GM23338 (cell line): ENCODE data around the gene ARL4A.

Experiments
- CREB1 ChIP-seq: fragments of 250-450 bp; sonication (Bioruptor Pico); IDR thresholded peaks from 2 replicates; pipeline ENCODE4 v1.5.0; 2020; ENCODE audit warnings: low read depth, mild to moderate bottlenecking, moderate library complexity
- ETS1 ChIP-seq: IDR thresholded peaks from 2 replicates; pipeline ENCODE4 v1.6.1; 2016; ENCODE audit warnings: antibody characterized with exemption
- EZH2 ChIP-seq: fragments of 200-600 bp; sonication (generic); IDR thresholded peaks from one replicate; pipeline ENCODE4 v1.8.0; 2017; ENCODE audit warnings: antibody characterized with exemption, mild to moderate bottlenecking, low read depth; ENCODE audit not compliant: unreplicated experiment
- EZH2phosphoT487 ChIP-seq: fragments of 200-600 bp; sonication (generic); IDR thresholded peaks from one replicate; pipeline ENCODE4 v1.8.1; 2018; ENCODE audit warnings: antibody characterized with exemption; ENCODE audit not compliant: unreplicated experiment
- JUNB ChIP-seq: IDR thresholded peaks from one replicate; pipeline ENCODE4 v1.6.1; 2016; ENCODE audit warnings: antibody characterized with exemption; ENCODE audit not compliant: unreplicated experiment
- NANOG ChIP-seq: IDR thresholded peaks from 2 replicates; pipeline ENCODE4 v1.6.1; 2016; ENCODE audit warnings: antibody characterized with exemption, borderline replicate concordance
- POLR2AphosphoS5 ChIP-seq: IDR thresholded peaks from 2 replicates; pipeline ENCODE4 v1.6.1; 2016; ENCODE audit warnings: antibody characterized with exemption, low read depth
- REST ChIP-seq: IDR thresholded peaks from one replicate; pipeline ENCODE4 v1.6.1; 2018; ENCODE audit warnings: antibody characterized with exemption; ENCODE audit not compliant: unreplicated experiment
- STAT1 ChIP-seq: IDR thresholded peaks from one replicate; pipeline ENCODE4 v1.6.1; 2016; ENCODE audit warnings: antibody characterized with exemption; ENCODE audit not compliant: unreplicated experiment
- ZNF114 ChIP-seq: fragments of 250-450 bp; sonication (Bioruptor Pico); IDR thresholded peaks from 2 replicates; pipeline ENCODE4 v1.5.0; 2020; ENCODE audit warnings: mild to moderate bottlenecking, moderate library complexity
- ZNF331 ChIP-seq: fragments of 250-450 bp; sonication (Bioruptor Pico); IDR thresholded peaks from 2 replicates; pipeline ENCODE4 v1.5.0; 2020; ENCODE audit warnings: low read depth, mild to moderate bottlenecking, moderate library complexity
- TF ChIP-seq, protein P1 (sequence below), 2 experiments: fragments of 200-600 bp in 1 of 2; sonication (generic) in 1 of 2; conservative IDR thresholded peaks; 2 replicates each; pipeline versions ENCODE4 v1.5.1 to v1.6.1; 2016 to 2017; ENCODE audit warnings: antibody characterized with exemption in 2 of 2, low read depth in 2 of 2, mild to moderate bottlenecking in 2 of 2, moderate library complexity in 1 of 2
- TF ChIP-seq, protein P2 (sequence below): fragments of 250-450 bp; sonication (Bioruptor Pico); IDR thresholded peaks from 2 replicates; pipeline ENCODE4 v1.5.0; 2020; ENCODE audit warnings: mild to moderate bottlenecking, moderate library complexity

DNA sequence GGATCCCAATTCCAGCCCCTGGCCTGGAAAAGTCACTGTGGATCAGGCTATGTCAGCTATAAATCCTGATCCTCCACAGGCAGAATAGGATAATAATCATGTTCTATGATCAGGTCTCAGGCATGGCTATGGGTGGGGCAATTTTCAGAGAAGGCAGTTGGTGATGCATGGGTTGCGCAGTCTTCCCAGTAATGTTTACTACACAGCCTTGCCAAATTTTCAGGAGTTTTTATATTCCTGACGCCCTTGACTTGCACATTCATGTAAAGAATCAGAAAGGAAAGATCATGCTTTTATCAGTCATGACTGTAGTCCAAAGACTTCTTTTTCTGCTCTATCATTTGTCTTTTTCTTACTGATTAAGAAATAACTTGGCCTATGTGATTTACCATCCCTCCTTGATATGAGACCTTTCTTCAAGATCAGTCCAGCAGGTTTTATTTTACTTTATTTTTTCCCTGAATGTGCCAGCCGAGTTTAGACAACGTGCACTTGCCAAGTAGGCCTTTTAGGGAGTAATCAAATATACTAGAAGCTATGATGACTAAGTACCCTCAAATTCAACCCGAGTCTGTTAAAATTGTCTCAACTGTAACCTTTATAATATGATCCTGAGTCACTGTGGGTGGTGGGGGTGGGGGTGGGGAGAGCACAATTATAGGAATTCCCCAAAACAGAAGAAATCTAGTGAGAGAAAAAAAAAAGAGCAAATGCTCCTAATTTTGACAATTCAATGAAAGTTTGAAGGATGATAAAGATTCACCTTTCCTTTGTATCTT is 31.9 kb downstream of the ARL4A start:
- TF ChIP-seq, protein P1, sequence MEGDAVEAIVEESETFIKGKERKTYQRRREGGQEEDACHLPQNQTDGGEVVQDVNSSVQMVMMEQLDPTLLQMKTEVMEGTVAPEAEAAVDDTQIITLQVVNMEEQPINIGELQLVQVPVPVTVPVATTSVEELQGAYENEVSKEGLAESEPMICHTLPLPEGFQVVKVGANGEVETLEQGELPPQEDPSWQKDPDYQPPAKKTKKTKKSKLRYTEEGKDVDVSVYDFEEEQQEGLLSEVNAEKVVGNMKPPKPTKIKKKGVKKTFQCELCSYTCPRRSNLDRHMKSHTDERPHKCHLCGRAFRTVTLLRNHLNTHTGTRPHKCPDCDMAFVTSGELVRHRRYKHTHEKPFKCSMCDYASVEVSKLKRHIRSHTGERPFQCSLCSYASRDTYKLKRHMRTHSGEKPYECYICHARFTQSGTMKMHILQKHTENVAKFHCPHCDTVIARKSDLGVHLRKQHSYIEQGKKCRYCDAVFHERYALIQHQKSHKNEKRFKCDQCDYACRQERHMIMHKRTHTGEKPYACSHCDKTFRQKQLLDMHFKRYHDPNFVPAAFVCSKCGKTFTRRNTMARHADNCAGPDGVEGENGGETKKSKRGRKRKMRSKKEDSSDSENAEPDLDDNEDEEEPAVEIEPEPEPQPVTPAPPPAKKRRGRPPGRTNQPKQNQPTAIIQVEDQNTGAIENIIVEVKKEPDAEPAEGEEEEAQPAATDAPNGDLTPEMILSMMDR (conservative IDR thresholded peaks at IDR 0.05; ENCODE audit: low read depth in 2 of 2) = no peak
- TF ChIP-seq EZH2phosphoT487 (no peak), REST (no peak), POLR2AphosphoS5 (no peak), CREB1 (CRISPR knock-in tag) (no peak), JUNB (no peak), NANOG (no peak), ZNF331 (CRISPR knock-in tag) (no peak), EZH2 (no peak), ZNF114 (CRISPR knock-in tag) (no peak), ETS1 (no peak), STAT1 (no peak)
- TF ChIP-seq, protein P2, sequence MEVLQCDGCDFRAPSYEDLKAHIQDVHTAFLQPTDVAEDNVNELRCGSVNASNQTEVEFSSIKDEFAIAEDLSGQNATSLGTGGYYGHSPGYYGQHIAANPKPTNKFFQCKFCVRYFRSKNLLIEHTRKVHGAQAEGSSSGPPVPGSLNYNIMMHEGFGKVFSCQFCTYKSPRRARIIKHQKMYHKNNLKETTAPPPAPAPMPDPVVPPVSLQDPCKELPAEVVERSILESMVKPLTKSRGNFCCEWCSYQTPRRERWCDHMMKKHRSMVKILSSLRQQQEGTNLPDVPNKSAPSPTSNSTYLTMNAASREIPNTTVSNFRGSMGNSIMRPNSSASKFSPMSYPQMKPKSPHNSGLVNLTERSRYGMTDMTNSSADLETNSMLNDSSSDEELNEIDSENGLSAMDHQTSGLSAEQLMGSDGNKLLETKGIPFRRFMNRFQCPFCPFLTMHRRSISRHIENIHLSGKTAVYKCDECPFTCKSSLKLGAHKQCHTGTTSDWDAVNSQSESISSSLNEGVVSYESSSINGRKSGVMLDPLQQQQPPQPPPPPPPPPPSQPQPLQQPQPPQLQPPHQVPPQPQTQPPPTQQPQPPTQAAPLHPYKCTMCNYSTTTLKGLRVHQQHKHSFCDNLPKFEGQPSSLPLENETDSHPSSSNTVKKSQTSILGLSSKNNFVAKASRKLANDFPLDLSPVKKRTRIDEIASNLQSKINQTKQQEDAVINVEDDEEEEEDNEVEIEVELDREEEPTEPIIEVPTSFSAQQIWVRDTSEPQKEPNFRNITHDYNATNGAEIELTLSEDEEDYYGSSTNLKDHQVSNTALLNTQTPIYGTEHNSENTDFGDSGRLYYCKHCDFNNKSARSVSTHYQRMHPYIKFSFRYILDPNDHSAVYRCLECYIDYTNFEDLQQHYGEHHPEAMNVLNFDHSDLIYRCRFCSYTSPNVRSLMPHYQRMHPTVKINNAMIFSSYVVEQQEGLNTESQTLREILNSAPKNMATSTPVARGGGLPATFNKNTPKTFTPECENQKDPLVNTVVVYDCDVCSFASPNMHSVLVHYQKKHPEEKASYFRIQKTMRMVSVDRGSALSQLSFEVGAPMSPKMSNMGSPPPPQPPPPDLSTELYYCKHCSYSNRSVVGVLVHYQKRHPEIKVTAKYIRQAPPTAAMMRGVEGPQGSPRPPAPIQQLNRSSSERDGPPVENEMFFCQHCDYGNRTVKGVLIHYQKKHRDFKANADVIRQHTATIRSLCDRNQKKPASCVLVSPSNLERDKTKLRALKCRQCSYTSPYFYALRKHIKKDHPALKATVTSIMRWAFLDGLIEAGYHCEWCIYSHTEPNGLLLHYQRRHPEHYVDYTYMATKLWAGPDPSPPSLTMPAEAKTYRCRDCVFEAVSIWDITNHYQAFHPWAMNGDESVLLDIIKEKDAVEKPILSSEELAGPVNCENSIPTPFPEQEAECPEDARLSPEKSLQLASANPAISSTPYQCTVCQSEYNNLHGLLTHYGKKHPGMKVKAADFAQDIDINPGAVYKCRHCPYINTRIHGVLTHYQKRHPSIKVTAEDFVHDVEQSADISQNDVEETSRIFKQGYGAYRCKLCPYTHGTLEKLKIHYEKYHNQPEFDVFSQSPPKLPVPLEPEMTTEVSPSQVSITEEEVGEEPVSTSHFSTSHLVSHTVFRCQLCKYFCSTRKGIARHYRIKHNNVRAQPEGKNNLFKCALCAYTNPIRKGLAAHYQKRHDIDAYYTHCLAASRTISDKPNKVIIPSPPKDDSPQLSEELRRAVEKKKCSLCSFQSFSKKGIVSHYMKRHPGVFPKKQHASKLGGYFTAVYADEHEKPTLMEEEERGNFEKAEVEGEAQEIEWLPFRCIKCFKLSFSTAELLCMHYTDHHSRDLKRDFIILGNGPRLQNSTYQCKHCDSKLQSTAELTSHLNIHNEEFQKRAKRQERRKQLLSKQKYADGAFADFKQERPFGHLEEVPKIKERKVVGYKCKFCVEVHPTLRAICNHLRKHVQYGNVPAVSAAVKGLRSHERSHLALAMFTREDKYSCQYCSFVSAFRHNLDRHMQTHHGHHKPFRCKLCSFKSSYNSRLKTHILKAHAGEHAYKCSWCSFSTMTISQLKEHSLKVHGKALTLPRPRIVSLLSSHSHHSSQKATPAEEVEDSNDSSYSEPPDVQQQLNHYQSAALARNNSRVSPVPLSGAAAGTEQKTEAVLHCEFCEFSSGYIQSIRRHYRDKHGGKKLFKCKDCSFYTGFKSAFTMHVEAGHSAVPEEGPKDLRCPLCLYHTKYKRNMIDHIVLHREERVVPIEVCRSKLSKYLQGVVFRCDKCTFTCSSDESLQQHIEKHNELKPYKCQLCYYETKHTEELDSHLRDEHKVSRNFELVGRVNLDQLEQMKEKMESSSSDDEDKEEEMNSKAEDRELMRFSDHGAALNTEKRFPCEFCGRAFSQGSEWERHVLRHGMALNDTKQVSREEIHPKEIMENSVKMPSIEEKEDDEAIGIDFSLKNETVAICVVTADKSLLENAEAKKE (CRISPR knock-in tag) = no peak
